ENCODE data around the gene NARS2. TPM values are rescaled to one million over a fixed set of nuclear protein-coding genes. Genes with fewer than 3 reads are reported as not detected.

The NARS2 gene
- total RNA-seq, 1 donor, result 37.1 TPM

- DNase-seq (ENCODE audit: low read depth), result no peak
- no peak overlapping the region for H3K4me3 ChIP-seq (ENCODE audit: low read depth, low read length)
- TF ChIP-seq CTCF (IDR thresholded peaks at IDR 0.05; ENCODE audit: insufficient read depth, low read depth, low read length), result no peak
Measured at GRCh38 chr11:78472905-78473304, 101.8 kb downstream of the NARS2 start.

GRCh38 chr11:78472382-78472781 lies 102.3 kb downstream of the NARS2 start:
- DNase-seq (ENCODE audit: low read depth), result no peak
- TF ChIP-seq CTCF (IDR thresholded peaks at IDR 0.05; ENCODE audit: insufficient read depth, low read depth, low read length), result no peak
- no peak overlapping the region for H3K4me3 ChIP-seq (ENCODE audit: low read depth, low read length)

GRCh38 chr11:78470861-78471442 lies 103.7 kb downstream of the NARS2 start:
- DNase-seq (ENCODE audit: low read depth), result no peak
- no peak for TF ChIP-seq CTCF (IDR thresholded peaks at IDR 0.05; ENCODE audit: insufficient read depth, low read depth, low read length)
- no peak overlapping the region for H3K4me3 ChIP-seq (ENCODE audit: low read depth, low read length)

- H3K4me3 ChIP-seq (ENCODE audit: low read depth, low read length), result no peak overlapping the region
- no peak for DNase-seq (ENCODE audit: low read depth)
- TF ChIP-seq CTCF (IDR thresholded peaks at IDR 0.05; ENCODE audit: insufficient read depth, low read depth, low read length), result no peak
Measured at GRCh38 chr11:78469896-78470295, 104.8 kb downstream of the NARS2 start.

GRCh38 chr11:78467931-78468330 lies 106.7 kb downstream of the NARS2 start:
- DNase-seq (ENCODE audit: low read depth), result no peak
- H3K4me3 ChIP-seq (ENCODE audit: low read depth, low read length), result no peak overlapping the region
- no peak for TF ChIP-seq CTCF (IDR thresholded peaks at IDR 0.05; ENCODE audit: insufficient read depth, low read depth, low read length)

- no peak for TF ChIP-seq CTCF (IDR thresholded peaks at IDR 0.05; ENCODE audit: insufficient read depth, low read depth, low read length)
- DNase-seq (ENCODE audit: low read depth), result no peak
- H3K4me3 ChIP-seq (ENCODE audit: low read depth, low read length), result no peak overlapping the region
Measured at GRCh38 chr11:78467370-78467769, 107.3 kb downstream of the NARS2 start.
